K562 (cell line): ENCODE results near the gene KCNG1. TPM values are rescaled to one million over a fixed set of nuclear protein-coding genes. Genes with fewer than 3 reads are reported as not detected.

Experiments used
- BCLAF1 ChIP-seq, 2 experiments: fragments of 450-650 bp in 1 of 2; IDR thresholded peaks; 2 replicates each; pipeline ENCODE4 v1.6.1; 2011 to 2017; ENCODE audit warnings: low read depth in 2 of 2, antibody characterized with exemption in 1 of 2, borderline replicate concordance in 1 of 2, low read length in 1 of 2, mild to moderate bottlenecking in 1 of 2, mixed read lengths in 1 of 2; ENCODE audit not compliant: control insufficient read depth in 1 of 2
- COPS2 ChIP-seq: fragments of 450-650 bp; conservative IDR thresholded peaks from 2 replicates; pipeline ENCODE4 v1.6.1; 2016; ENCODE audit warnings: mild to moderate bottlenecking, moderate library complexity
- FOXJ2 ChIP-seq: fragments of 200-800 bp; sonication (Bioruptor generic); IDR thresholded peaks from 2 replicates; pipeline ENCODE4 v1.6.1; 2016; ENCODE audit warnings: missing genetic modification characterization, missing compliant biosample characterization
- IRF1 ChIP-seq: sonication (generic); formaldehyde crosslinking; IDR thresholded peaks from 2 replicates; pipeline ENCODE4 v1.8.0; 2022; ENCODE audit warnings: missing genetic modification reagents, mild to moderate bottlenecking, borderline replicate concordance
- MYC ChIP-seq, 2 experiments: fragments of 250-450 bp in 1 of 2; sonication (Bioruptor Pico) in 1 of 2; IDR thresholded peaks; 2 replicates each; pipeline versions ENCODE4 v1.5.1 to v1.6.1; 2012 to 2021; ENCODE audit warnings: low read depth in 2 of 2, borderline replicate concordance in 1 of 2, improper control_type of control experiment in 1 of 2, low read length in 1 of 2, mild to moderate bottlenecking in 1 of 2, moderate library complexity in 1 of 2
- MYNN ChIP-seq, 2 experiments: sonication (generic); formaldehyde crosslinking in 1 of 2; IDR thresholded peaks; 2 replicates each; pipeline versions ENCODE4 v1.5.0 to v1.6.1; 2016 to 2020; ENCODE audit warnings: antibody characterized with exemption in 1 of 2, missing genetic modification reagents in 1 of 2
- NFATC3 ChIP-seq: fragments of 450-650 bp; IDR thresholded peaks from 2 replicates; pipeline ENCODE4 v1.6.1; 2017; ENCODE audit warnings: mild to moderate bottlenecking
- POLR2AphosphoS2 ChIP-seq: IDR thresholded peaks from 2 replicates; pipeline ENCODE4 v1.6.1; 2012; ENCODE audit warnings: low read length, improper control_type of control experiment
- ZFP30 ChIP-seq: fragments of 250-450 bp; sonication (Bioruptor Pico); IDR thresholded peaks from 2 replicates; pipeline ENCODE4 v1.8.0; 2022; ENCODE audit warnings: moderate library complexity, mild to moderate bottlenecking, inconsistent platforms, borderline replicate concordance
- ZNF316 ChIP-seq: fragments of 450-650 bp; IDR thresholded peaks from 2 replicates; pipeline ENCODE4 v1.6.1; 2016
- polyA plus RNA-seq, 8 experiments: library from polyadenylated mRNA; depleted of rRNA in 4 of 8; stranded (reverse) in 5 of 8; unstranded in 3 of 8; fragments of >200 nt; fragmentation: Nextera tagmentation in 2 of 8; fragmentation: Illumina TruSeq in 1 of 8; extraction: Ambion mirVana in 2 of 8; extraction: Trizol in 1 of 8; gene quantifications; 2 replicates each; pipeline versions ENCODE4 v1.2.1 to v1.2.3, GENCODE V29; 2011 to 2014; ENCODE audit warnings: inconsistent platforms in 1 of 8, missing spikeins in 1 of 8
- total RNA-seq, 7 experiments: library from RNA; depleted of rRNA in 6 of 7; stranded (reverse); fragments of >200 nt in 6 of 7; fragmentation: Illumina TruSeq in 2 of 7; extraction: Trizol in 2 of 7; gene quantifications; 2 replicates each; pipeline versions ENCODE4 v1.2.1 to v1.2.3, GENCODE V29; 2011 to 2021; ENCODE audit warnings: low replicate concordance in 1 of 7
- TF ChIP-seq, protein P1 (sequence below): fragments of 450-650 bp; IDR thresholded peaks from 2 replicates; pipeline ENCODE4 v1.6.1; 2018; ENCODE audit warnings: mild to moderate bottlenecking, low read depth; ENCODE audit not compliant: partially characterized antibody
- TF ChIP-seq, protein P2 (sequence below): fragments of 250-450 bp; sonication (Bioruptor Pico); IDR thresholded peaks from 2 replicates; pipeline ENCODE4 v1.5.0; 2021
- TF ChIP-seq, protein P3 (sequence below): fragments of 450-650 bp; IDR thresholded peaks from 2 replicates; pipeline ENCODE4 v1.6.1; 2016

Gene KCNG1
- total and polyA plus RNA-seq, 9 of the 15 experiments (the other 6 are each of a cell fraction or from before 2014, with no cell fraction given): 0.06 to 1.5 (median 0.22) TPM; not detected in 2

GRCh38 chr20:50980071-50980681 lies 42.7 kb downstream of the KCNG1 start (continued):
- TF ChIP-seq NFATC3: no peak
- TF ChIP-seq, protein P1, sequence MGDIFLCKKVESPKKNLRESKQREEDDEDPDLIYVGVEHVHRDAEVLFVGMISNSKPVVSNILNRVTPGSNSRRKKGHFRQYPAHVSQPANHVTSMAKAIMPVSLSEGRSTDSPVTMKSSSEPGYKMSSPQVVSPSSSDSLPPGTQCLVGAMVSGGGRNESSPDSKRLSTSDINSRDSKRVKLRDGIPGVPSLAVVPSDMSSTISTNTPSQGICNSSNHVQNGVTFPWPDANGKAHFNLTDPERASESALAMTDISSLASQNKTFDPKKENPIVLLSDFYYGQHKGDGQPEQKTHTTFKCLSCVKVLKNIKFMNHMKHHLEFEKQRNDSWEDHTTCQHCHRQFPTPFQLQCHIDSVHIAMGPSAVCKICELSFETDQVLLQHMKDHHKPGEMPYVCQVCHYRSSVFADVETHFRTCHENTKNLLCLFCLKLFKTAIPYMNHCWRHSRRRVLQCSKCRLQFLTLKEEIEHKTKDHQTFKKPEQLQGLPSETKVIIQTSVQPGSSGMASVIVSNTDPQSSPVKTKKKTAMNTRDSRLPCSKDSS: no peak
- no peak for TF ChIP-seq FOXJ2 (tag)
- no peak for TF ChIP-seq MYC (IDR thresholded peaks at IDR 0.05; ENCODE audit: low read depth, low read length)
- no peak for TF ChIP-seq MYC (CRISPR knock-in tag; IDR thresholded peaks at IDR 0.05; ENCODE audit: borderline replicate concordance, low read depth)
- TF ChIP-seq, protein P2, sequence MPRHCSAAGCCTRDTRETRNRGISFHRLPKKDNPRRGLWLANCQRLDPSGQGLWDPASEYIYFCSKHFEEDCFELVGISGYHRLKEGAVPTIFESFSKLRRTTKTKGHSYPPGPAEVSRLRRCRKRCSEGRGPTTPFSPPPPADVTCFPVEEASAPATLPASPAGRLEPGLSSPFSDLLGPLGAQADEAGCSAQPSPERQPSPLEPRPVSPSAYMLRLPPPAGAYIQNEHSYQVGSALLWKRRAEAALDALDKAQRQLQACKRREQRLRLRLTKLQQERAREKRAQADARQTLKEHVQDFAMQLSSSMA (CRISPR knock-in tag): no peak
- TF ChIP-seq BCLAF1 (IDR thresholded peaks at IDR 0.05; ENCODE audit: borderline replicate concordance in 1 of 2, control insufficient read depth in 1 of 2, low read depth in 2 of 2, low read length in 1 of 2): no peak
- no peak for TF ChIP-seq POLR2AphosphoS2
- TF ChIP-seq IRF1 (CRISPR knock-in tag): no peak
- TF ChIP-seq, protein P3, sequence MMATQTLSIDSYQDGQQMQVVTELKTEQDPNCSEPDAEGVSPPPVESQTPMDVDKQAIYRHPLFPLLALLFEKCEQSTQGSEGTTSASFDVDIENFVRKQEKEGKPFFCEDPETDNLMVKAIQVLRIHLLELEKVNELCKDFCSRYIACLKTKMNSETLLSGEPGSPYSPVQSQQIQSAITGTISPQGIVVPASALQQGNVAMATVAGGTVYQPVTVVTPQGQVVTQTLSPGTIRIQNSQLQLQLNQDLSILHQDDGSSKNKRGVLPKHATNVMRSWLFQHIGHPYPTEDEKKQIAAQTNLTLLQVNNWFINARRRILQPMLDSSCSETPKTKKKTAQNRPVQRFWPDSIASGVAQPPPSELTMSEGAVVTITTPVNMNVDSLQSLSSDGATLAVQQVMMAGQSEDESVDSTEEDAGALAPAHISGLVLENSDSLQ: peak; percentile 62
- no peak for TF ChIP-seq ZNF316
- TF ChIP-seq COPS2: no peak
- no peak for TF ChIP-seq MYNN (IDR thresholded peaks at IDR 0.05)
- TF ChIP-seq MYNN (CRISPR knock-in tag; IDR thresholded peaks at IDR 0.05): no peak
- no peak for TF ChIP-seq ZFP30 (CRISPR knock-in tag)
